ENCODE measurements around the gene ZNF525. TPM values are rescaled to one million over a fixed set of nuclear protein-coding genes. Genes with fewer than 3 reads are reported as not detected.
A peak's percentile ranks its signal among the peaks of the same experiment; 100 is the strongest.

Gene ZNF525
- total and polyA plus RNA-seq, 9 of the 15 experiments (the other 6 are each of a cell fraction or from before 2014, with no cell fraction given): 1.5 to 12.0 (median 6.7) TPM

- TF ChIP-seq, protein P1, sequence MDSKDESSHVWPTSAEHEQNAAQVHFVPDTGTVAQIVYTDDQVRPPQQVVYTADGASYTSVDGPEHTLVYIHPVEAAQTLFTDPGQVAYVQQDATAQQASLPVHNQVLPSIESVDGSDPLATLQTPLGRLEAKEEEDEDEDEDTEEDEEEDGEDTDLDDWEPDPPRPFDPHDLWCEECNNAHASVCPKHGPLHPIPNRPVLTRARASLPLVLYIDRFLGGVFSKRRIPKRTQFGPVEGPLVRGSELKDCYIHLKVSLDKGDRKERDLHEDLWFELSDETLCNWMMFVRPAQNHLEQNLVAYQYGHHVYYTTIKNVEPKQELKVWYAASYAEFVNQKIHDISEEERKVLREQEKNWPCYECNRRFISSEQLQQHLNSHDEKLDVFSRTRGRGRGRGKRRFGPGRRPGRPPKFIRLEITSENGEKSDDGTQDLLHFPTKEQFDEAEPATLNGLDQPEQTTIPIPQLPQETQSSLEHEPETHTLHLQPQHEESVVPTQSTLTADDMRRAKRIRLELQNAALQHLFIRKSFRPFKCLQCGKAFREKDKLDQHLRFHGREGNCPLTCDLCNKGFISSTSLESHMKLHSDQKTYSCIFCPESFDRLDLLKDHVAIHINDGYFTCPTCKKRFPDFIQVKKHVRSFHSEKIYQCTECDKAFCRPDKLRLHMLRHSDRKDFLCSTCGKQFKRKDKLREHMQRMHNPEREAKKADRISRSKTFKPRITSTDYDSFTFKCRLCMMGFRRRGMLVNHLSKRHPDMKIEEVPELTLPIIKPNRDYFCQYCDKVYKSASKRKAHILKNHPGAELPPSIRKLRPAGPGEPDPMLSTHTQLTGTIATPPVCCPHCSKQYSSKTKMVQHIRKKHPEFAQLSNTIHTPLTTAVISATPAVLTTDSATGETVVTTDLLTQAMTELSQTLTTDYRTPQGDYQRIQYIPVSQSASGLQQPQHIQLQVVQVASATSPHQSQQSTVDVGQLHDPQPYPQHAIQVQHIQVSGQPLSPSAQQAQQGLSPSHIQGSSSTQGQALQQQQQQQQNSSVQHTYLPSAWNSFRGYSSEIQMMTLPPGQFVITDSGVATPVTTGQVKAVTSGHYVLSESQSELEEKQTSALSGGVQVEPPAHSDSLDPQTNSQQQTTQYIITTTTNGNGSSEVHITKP (IDR thresholded peaks at IDR 0.05; ENCODE audit: partially characterized antibody): peak; percentile 97
- TF ChIP-seq ZEB2 (IDR thresholded peaks at IDR 0.05) (no peak), TBP (optimal IDR thresholded peaks at IDR 0.05; ENCODE audit: low read depth, low read length) (peak; percentile 42), UBTF (IDR thresholded peaks at IDR 0.05; ENCODE audit: borderline replicate concordance in 1 of 2, low read depth in 2 of 2, low read length in 2 of 2) (0 out of 4 replicates have a peak, but pooled peaks of 1 of the 2 experiments have one; percentile 18), FOSL1 (tag; conservative IDR thresholded peaks at IDR 0.05) (no peak), TOE1 (IDR thresholded peaks at IDR 0.05; ENCODE audit: borderline replicate concordance) (no peak), TOE1 (CRISPR knock-in tag; IDR thresholded peaks at IDR 0.05; ENCODE audit: borderline replicate concordance, low read depth) (no peak), ZBTB7A (IDR thresholded peaks at IDR 0.05; ENCODE audit: borderline replicate concordance, control insufficient read depth, low read depth, low read length) (no peak), HMGN3 (IDR thresholded peaks at IDR 0.05; ENCODE audit: borderline replicate concordance, extremely low read depth, insufficient read length, low read depth, low read length) (peak; percentile 45), HDAC8 (tag; IDR thresholded peaks at IDR 0.05) (no peak), GATA2 (CRISPR knock-in tag; IDR thresholded peaks at IDR 0.05) (no peak), TEAD4 (IDR thresholded peaks at IDR 0.05; ENCODE audit: low read length) (no peak), TEAD4 (CRISPR knock-in tag; IDR thresholded peaks at IDR 0.05; ENCODE audit: borderline replicate concordance) (no peak)
- TF ChIP-seq, protein P2, sequence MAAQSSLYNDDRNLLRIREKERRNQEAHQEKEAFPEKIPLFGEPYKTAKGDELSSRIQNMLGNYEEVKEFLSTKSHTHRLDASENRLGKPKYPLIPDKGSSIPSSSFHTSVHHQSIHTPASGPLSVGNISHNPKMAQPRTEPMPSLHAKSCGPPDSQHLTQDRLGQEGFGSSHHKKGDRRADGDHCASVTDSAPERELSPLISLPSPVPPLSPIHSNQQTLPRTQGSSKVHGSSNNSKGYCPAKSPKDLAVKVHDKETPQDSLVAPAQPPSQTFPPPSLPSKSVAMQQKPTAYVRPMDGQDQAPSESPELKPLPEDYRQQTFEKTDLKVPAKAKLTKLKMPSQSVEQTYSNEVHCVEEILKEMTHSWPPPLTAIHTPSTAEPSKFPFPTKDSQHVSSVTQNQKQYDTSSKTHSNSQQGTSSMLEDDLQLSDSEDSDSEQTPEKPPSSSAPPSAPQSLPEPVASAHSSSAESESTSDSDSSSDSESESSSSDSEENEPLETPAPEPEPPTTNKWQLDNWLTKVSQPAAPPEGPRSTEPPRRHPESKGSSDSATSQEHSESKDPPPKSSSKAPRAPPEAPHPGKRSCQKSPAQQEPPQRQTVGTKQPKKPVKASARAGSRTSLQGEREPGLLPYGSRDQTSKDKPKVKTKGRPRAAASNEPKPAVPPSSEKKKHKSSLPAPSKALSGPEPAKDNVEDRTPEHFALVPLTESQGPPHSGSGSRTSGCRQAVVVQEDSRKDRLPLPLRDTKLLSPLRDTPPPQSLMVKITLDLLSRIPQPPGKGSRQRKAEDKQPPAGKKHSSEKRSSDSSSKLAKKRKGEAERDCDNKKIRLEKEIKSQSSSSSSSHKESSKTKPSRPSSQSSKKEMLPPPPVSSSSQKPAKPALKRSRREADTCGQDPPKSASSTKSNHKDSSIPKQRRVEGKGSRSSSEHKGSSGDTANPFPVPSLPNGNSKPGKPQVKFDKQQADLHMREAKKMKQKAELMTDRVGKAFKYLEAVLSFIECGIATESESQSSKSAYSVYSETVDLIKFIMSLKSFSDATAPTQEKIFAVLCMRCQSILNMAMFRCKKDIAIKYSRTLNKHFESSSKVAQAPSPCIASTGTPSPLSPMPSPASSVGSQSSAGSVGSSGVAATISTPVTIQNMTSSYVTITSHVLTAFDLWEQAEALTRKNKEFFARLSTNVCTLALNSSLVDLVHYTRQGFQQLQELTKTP (IDR thresholded peaks at IDR 0.05; ENCODE audit: low read depth in 1 of 2, partially characterized antibody in 2 of 2): no peak
These were observed 29.7 kb downstream of the ZNF525 start, which contains the start of gene ZNF765 (continued) for GRCh38 chr19:53394974-53395839.

Data from K562 (cell line).